NT2/D1 (cell line): ENCODE data around the gene RELN.

ENCODE experiments used
- SUZ12 ChIP-seq: IDR thresholded peaks from 2 replicates; pipeline ENCODE4 v1.6.1; 2011; ENCODE audit not compliant: insufficient read length, insufficient read depth; ENCODE audit errors: extremely low read depth
- ZNF274 ChIP-seq: IDR thresholded peaks from 2 replicates; pipeline ENCODE4 v1.6.1; 2011; ENCODE audit warnings: mild to moderate bottlenecking, low read depth, low read length

DNA sequence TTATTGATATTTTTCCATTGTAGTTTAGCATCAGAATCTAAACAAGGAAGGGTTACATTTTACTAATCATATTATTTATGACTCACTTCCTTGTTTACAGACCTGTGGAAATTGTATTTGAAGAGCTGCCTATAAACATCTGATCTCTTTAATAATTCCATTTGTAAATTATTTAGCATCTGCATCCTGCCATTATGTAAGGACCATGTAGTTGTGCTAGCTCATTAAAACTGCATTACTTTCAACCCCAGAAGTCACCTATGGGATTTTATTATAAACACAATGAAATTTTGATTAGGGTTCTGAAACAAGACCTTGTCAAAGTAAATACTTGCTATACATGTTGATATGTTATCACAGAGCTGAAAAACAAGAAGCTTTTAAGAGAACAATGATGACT, 396.6 kb downstream of the RELN start:
- TF ChIP-seq SUZ12 (no peak), ZNF274 (no peak)
